ENCODE data around the gene RARA. TPM values are rescaled to one million over a fixed set of nuclear protein-coding genes. Genes with fewer than 3 reads are reported as not detected.

Gene RARA
- total RNA-seq, 4 donors from 2014 or later, result 19.4 to 32.1 (median 28.3) TPM

- H3K27ac ChIP-seq, result no peak within 1 kb of the TSS
- H3K36me3 ChIP-seq, result no peaks in the 10 kb centered on the region
- H3K9me3 ChIP-seq, result no peaks in the 10 kb centered on the region
- H3K27me3 ChIP-seq, result no peaks in the 10 kb centered on the region
- under 1% methylated on average over 39 of the region's 47 CpGs for WGBS
- H3K4me1 ChIP-seq, result peaks cover 43% of the 10 kb centered on the region
- peak; percentile 99 for DNase-seq (ENCODE audit: low spot score in 2 of 2)
- TF ChIP-seq CTCF (IDR thresholded peaks at IDR 0.05), result no peak
- peak in 1 of 3 donors; percentile 55 for TF ChIP-seq POLR2AphosphoS5 (IDR thresholded peaks at IDR 0.05)
- no peak for TF ChIP-seq POLR2A (IDR thresholded peaks at IDR 0.05)
- TF ChIP-seq EP300 (IDR thresholded peaks at IDR 0.05), result no peak
- H3K4me3 ChIP-seq, result peak within 1 kb of the TSS; percentile 58
These were observed 21.2 kb upstream of the RARA start, which contains the start of gene CDC6 for GRCh38 chr17:40287494-40288369. TSS of gene CDC6 (plus strand) at chr17:40287879. CDS start at chr17:40289421, 1,542 bp downstream.

- WGBS, result 49% methylated on average over 4 of the region's 4 CpGs
- no peaks in the 10 kb centered on the region for H3K27me3 ChIP-seq
- peak in 1 of 2 donors; percentile 56 for TF ChIP-seq CTCF (IDR thresholded peaks at IDR 0.05)
- TF ChIP-seq EP300 (IDR thresholded peaks at IDR 0.05), result no peak
- no peaks in the 10 kb centered on the region for H3K9me3 ChIP-seq
- H3K27ac ChIP-seq, result no peak overlapping the region
- peaks cover 23% of the 10 kb centered on the region for H3K4me1 ChIP-seq
- H3K4me3 ChIP-seq, result no peak overlapping the region
- H3K36me3 ChIP-seq, result no peaks in the 10 kb centered on the region
- no peak for DNase-seq (ENCODE audit: low spot score in 2 of 2)
These were observed 18.2 kb upstream of the RARA start for GRCh38 chr17:40290629-40291280.

GRCh38 chr17:40291281-40291664 is 17.7 kb upstream of the RARA start:
- no peak overlapping the region for H3K4me3 ChIP-seq
- H3K4me1 ChIP-seq, result peaks cover 23% of the 10 kb centered on the region
- TF ChIP-seq POLR2A (IDR thresholded peaks at IDR 0.05) (no peak), CTCF (IDR thresholded peaks at IDR 0.05) (no peak), EP300 (IDR thresholded peaks at IDR 0.05) (no peak), POLR2AphosphoS5 (IDR thresholded peaks at IDR 0.05) (no peak)
- H3K36me3 ChIP-seq, result no peaks in the 10 kb centered on the region
- H3K9me3 ChIP-seq, result no peaks in the 10 kb centered on the region
- no peaks in the 10 kb centered on the region for H3K27me3 ChIP-seq
- no peak overlapping the region for H3K27ac ChIP-seq
- WGBS, result 89% methylated on average over 2 of the region's 2 CpGs
- no peak for DNase-seq (ENCODE audit: low spot score in 2 of 2)

- no peak for DNase-seq (ENCODE audit: low spot score in 2 of 2)
- WGBS, result 75% methylated on average over 1 of the region's 1 CpG
- no peak overlapping the region for H3K27ac ChIP-seq
These were observed 15.6 kb upstream of the RARA start for GRCh38 chr17:40293363-40293762.

More at GRCh38 chr17:40293363-40293762, 15.6 kb upstream of the RARA start:
- H3K4me1 ChIP-seq, result peaks cover 13% of the 10 kb centered on the region
- no peak overlapping the region for H3K4me3 ChIP-seq
- H3K36me3 ChIP-seq, result no peaks in the 10 kb centered on the region
- TF ChIP-seq CTCF (IDR thresholded peaks at IDR 0.05) (no peak), EP300 (IDR thresholded peaks at IDR 0.05) (no peak), POLR2A (IDR thresholded peaks at IDR 0.05) (no peak), POLR2AphosphoS5 (IDR thresholded peaks at IDR 0.05) (no peak)
- H3K9me3 ChIP-seq, result no peaks in the 10 kb centered on the region
- no peaks in the 10 kb centered on the region for H3K27me3 ChIP-seq

Data from suprapubic skin (tissue), 4 donors.